ENCODE measurements around the gene RPL27A.

GRCh38 chr11:8702598-8702915 is 20.0 kb downstream of the RPL27A start:
- TF ChIP-seq POLR2AphosphoS5 (IDR thresholded peaks at IDR 0.05; ENCODE audit: borderline replicate concordance, low read depth, low read length) = no peak
- no peak for TF ChIP-seq EZH2 (IDR thresholded peaks at IDR 0.05)
- TF ChIP-seq FOXP2 (optimal IDR thresholded peaks at IDR 0.05; ENCODE audit: control extremely low read depth, extremely low read length, insufficient read depth) = no peak
